ENCODE data around the gene FRZB. TPM values are rescaled to one million over a fixed set of nuclear protein-coding genes. Genes with fewer than 3 reads are reported as not detected.

Gene FRZB
- total RNA-seq, 4 donors from 2014 or later = 1.1 to 6.0 (median 3.1) TPM

- H3K4me3 ChIP-seq (replicated peaks in 1 of 3) = no peak overlapping the region
- H3K4me1 ChIP-seq = no peaks in the 10 kb centered on the region
- DNase-seq = no peak
- TF ChIP-seq CTCF (IDR thresholded peaks at IDR 0.05) (no peak), POLR2A (IDR thresholded peaks at IDR 0.05) (no peak)
- H3K27me3 ChIP-seq = no peaks in the 10 kb centered on the region
- H3K9me3 ChIP-seq = no peaks in the 10 kb centered on the region
- WGBS, 2 donors = 77 to 87% methylated on average over 3 of the region's 3 CpGs
- intact Hi-C loops (cut with DNase I) = no loop called here
- H3K27ac ChIP-seq = no peak overlapping the region
- H3K36me3 ChIP-seq = no peaks in the 10 kb centered on the region
These were observed 20.5 kb downstream of the FRZB start for GRCh38 chr2:182845794-182846417.

GRCh38 chr2:182836451-182836850 lies 30.0 kb downstream of the FRZB start:
- intact Hi-C loops (cut with DNase I) = no loop called here
- Histone ChIP-seq H3K36me3 (no peaks in the 10 kb centered on the region), H3K4me1 (peaks cover 4 to 6% of the 10 kb centered on the region in 2 donors), H3K27me3 (no peaks in the 10 kb centered on the region), H3K9me3 (no peaks in the 10 kb centered on the region), H3K27ac (no peak overlapping the region), H3K4me3 (replicated peaks in 1 of 3) (no peak overlapping the region)
- 86 to 90% methylated on average over 3 of the region's 3 CpGs for WGBS, 2 donors
- TF ChIP-seq POLR2A (IDR thresholded peaks at IDR 0.05) = no peak
- TF ChIP-seq CTCF (IDR thresholded peaks at IDR 0.05) = no peak
- DNase-seq = no peak

- H3K4me3 ChIP-seq (replicated peaks in 1 of 3) = no peak overlapping the region
- intact Hi-C loops (cut with DNase I) = no loop called here
- TF ChIP-seq CTCF (IDR thresholded peaks at IDR 0.05) = no peak
- TF ChIP-seq POLR2A (IDR thresholded peaks at IDR 0.05) = no peak
- no peak for DNase-seq
- no peaks in the 10 kb centered on the region for H3K9me3 ChIP-seq
- H3K4me1 ChIP-seq = no peaks in the 10 kb centered on the region
- H3K36me3 ChIP-seq = no peaks in the 10 kb centered on the region
- H3K27me3 ChIP-seq = no peaks in the 10 kb centered on the region
- 54 to 73% methylated on average over 1 of the region's 1 CpG for WGBS, 2 donors
- H3K27ac ChIP-seq = no peak overlapping the region
These were observed 32.1 kb downstream of the FRZB start for GRCh38 chr2:182834293-182834692.

- H3K27me3 ChIP-seq = no peaks in the 10 kb centered on the region
- intact Hi-C loops (cut with DNase I) = no loop called here
- no peaks in the 10 kb centered on the region for H3K36me3 ChIP-seq
- TF ChIP-seq CTCF (IDR thresholded peaks at IDR 0.05) (no peak), POLR2A (IDR thresholded peaks at IDR 0.05) (no peak)
- H3K4me1 ChIP-seq = no peaks in the 10 kb centered on the region
- no peak overlapping the region for H3K4me3 ChIP-seq (replicated peaks in 1 of 3)
- no peak for DNase-seq
- H3K9me3 ChIP-seq = no peaks in the 10 kb centered on the region
- H3K27ac ChIP-seq = no peak overlapping the region
- WGBS, 2 donors = 90 to 93% methylated on average over 9 of the region's 9 CpGs
These were observed 33.2 kb downstream of the FRZB start for GRCh38 chr2:182833084-182833854.

- intact Hi-C loops (cut with DNase I) = no loop called here
These were observed 34.5 kb downstream of the FRZB start for GRCh38 chr2:182831921-182832320.

More at GRCh38 chr2:182831921-182832320, 34.5 kb downstream of the FRZB start:
- Histone ChIP-seq H3K4me1 (no peaks in the 10 kb centered on the region), H3K4me3 (replicated peaks in 1 of 3) (no peak overlapping the region), H3K27ac (no peak overlapping the region), H3K27me3 (no peaks in the 10 kb centered on the region), H3K36me3 (no peaks in the 10 kb centered on the region), H3K9me3 (no peaks in the 10 kb centered on the region)
- 67% methylated on average over 3 of the region's 3 CpGs for WGBS, 2 donors
- DNase-seq = no peak
- TF ChIP-seq CTCF (IDR thresholded peaks at IDR 0.05) (no peak), POLR2A (IDR thresholded peaks at IDR 0.05) (no peak)

All from thyroid gland (tissue), 4 donors.